HG03432 (cell line): Measurements from ENCODE around the gene ZNF585A.

Experiments
- ATAC-seq: cut with Tn5 transposase; IDR thresholded peaks from one replicate; pipeline ENCODE4 v1.9.1; 2021; ENCODE audit warnings: mild to moderate bottlenecking, moderate library complexity; ENCODE audit not compliant: unreplicated experiment

ZNF585A gene

DNA sequence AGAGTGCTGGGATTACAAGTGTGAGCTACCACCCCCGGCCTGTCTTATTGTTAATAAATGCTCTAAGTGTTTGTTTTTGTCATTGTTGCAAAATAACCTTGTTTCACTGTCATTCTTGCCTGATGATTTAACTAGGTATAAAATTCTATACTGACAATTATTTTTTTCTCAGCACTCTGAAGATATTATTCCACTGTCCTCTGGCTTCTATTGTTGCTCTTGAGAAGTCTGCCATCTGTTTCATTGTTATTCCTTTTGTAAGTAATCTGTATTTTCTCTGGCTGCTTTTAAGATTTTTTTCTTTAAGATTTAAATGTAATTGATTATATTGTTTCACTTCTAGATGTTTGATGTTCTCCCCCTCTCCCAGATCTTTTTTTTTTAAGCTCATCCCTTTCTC, 76.6 kb downstream of the ZNF585A start:
- no peak for ATAC-seq
